ENCODE measurements around the gene CCDC146.
"Not testable (repeated sequence)": the region's sequence is repeated elsewhere in the genome, so short reads cannot be mapped to it uniquely, and the experiment has no call there.

- not testable (repeated sequence) for TF ChIP-seq USF2 (CRISPR knock-in tag; IDR thresholded peaks at IDR 0.05); MAX (CRISPR knock-in tag; IDR thresholded peaks at IDR 0.05); CREB1 (CRISPR knock-in tag; IDR thresholded peaks at IDR 0.05); USF1 (CRISPR knock-in tag; IDR thresholded peaks at IDR 0.05); ZNF138 (CRISPR knock-in tag; conservative IDR thresholded peaks at IDR 0.05); CTCF (IDR thresholded peaks at IDR 0.05); JUN (CRISPR knock-in tag; IDR thresholded peaks at IDR 0.05)
Measured at GRCh38 chr7:77079112-77079511, 43.3 kb upstream of the CCDC146 start.

Data from WTC11 (cell line).